H1 (cell line): Measurements from ENCODE around the gene HIBADH. TPM values are rescaled to one million over a fixed set of nuclear protein-coding genes. Genes with fewer than 3 reads are reported as not detected.
A peak's percentile ranks its signal among the peaks of the same experiment; 100 is the strongest.

Experiments used
- ATF2 ChIP-seq: IDR thresholded peaks from 2 replicates; pipeline ENCODE4 v1.6.1; 2012; ENCODE audit warnings: low read length, inconsistent platforms
- CHD1 ChIP-seq: IDR thresholded peaks from 2 replicates; pipeline ENCODE4 v1.6.1; 2012; ENCODE audit warnings: low read depth, low read length, improper control_type of control experiment
- RNF2 ChIP-seq: fragments of 200-900, 300-1000 bp; sonication (generic); IDR thresholded peaks from 2 replicates; pipeline ENCODE4 v1.7.1; 2016; ENCODE audit warnings: borderline replicate concordance, low read depth, mild to moderate bottlenecking, antibody characterized with exemption, low read length; ENCODE audit not compliant: poor library complexity, severe bottlenecking; ENCODE audit errors: missing control alignments
- SAP30 ChIP-seq: fragments of 300-600 bp; sonication (generic); IDR thresholded peaks from 2 replicates; pipeline ENCODE4 v1.7.1; 2012; ENCODE audit warnings: low read length, moderate library complexity, mild to moderate bottlenecking, inconsistent platforms; ENCODE audit not compliant: insufficient read depth, insufficient replicate concordance
- SIN3A ChIP-seq, 2 experiments: IDR thresholded peaks in 1 of 2; conservative IDR thresholded peaks in 1 of 2; 2 replicates each; pipeline ENCODE4 v1.6.1; 2011 to 2012; ENCODE audit warnings: low read length in 2 of 2, improper control_type of control experiment in 1 of 2, low read depth in 1 of 2, mild to moderate bottlenecking in 1 of 2
- SP1 ChIP-seq: IDR thresholded peaks from 2 replicates; pipeline ENCODE4 v1.6.1; 2011; ENCODE audit warnings: low read depth, low read length
- polyA plus RNA-seq, 7 experiments: library from polyadenylated mRNA; depleted of rRNA in 3 of 7; stranded (reverse) in 5 of 7; unstranded in 2 of 7; fragments of >200 nt in 5 of 7; fragments of 200-250 nt in 2 of 7; gene quantifications; 1 replicate in 5 of 7; 2 replicates in 1 of 7; 4 replicates in 1 of 7; pipeline versions ENCODE4 v1.2.1 to v1.2.3, GENCODE V29; 2011 to 2013; ENCODE audit warnings: missing spikeins in 2 of 7, mixed read lengths in 2 of 7
- total RNA-seq: library from RNA; stranded (reverse); fragmentation: NEBNext Ultra II Directional; extraction: Animal tissue kit (Norgen Biotek cat#: 25700); gene quantifications from 2 replicates; pipeline ENCODE4 v1.2.1, GENCODE V29; 2021

The HIBADH gene
- total and polyA plus RNA-seq, 2 of the 8 experiments (the other 6 are each of a cell fraction or from before 2014, with no cell fraction given) = 30.1 to 39.5 TPM

- TF ChIP-seq ATF2 (no peak), CHD1 (no peak), RNF2 (no peak), SAP30 (peak; percentile 28), SP1 (no peak), SIN3A (conservative IDR thresholded peaks at IDR 0.05 in 1 of 2, IDR thresholded peaks at IDR 0.05 in 1 of 2; ENCODE audit: low read depth in 1 of 2, low read length in 2 of 2) (peak in 1 of 2 experiments; percentile 7; a peak in 1 of 4 replicates)
Measured at GRCh38 chr7:27661811-27662489, 733 bp downstream of the HIBADH start (continued).
